IMR-90 (cell line): ENCODE measurements around the gene NPHP4. TPM values are rescaled to one million over a fixed set of nuclear protein-coding genes. Genes with fewer than 3 reads are reported as not detected.

Source experiments
- ATAC-seq: fragments of 200-7000 bp; cut with Tn5 transposase; 2 replicates; pipeline ENCODE4 v1.9.1; 2020; ENCODE audit warnings: low read depth, mild to moderate bottlenecking, moderate library complexity
- BruUV-seq: library from RNA; stranded (reverse); fragments of 400-500 nt; replicated peaks from 2 replicates; lab custom pipeline; 2021; lab: Mats Ljungman, UMichigan
- CTCF ChIA-PET: fragments of 300-600 bp; formaldehyde crosslinking; extraction: SDS; loops from one replicate; lab custom pipeline; 2021; ENCODE audit warnings: antibody characterized with exemption; lab: Yijun Ruan, JAX
- POLR2A ChIA-PET: fragments of 300-600 bp; sonication (Branson Sonifier 250); formaldehyde crosslinking; loops from one replicate; lab custom pipeline; 2022; ENCODE audit warnings: antibody characterized with exemption; ENCODE audit not compliant: unreplicated experiment; lab: Charles Lee
- DNase-seq: peaks from one replicate; pipeline ENCODE4 v3.0.0; 2013
- H2AFZ ChIP-seq: replicated peaks from 2 replicates; pipeline ENCODE3; 2013; ENCODE audit warnings: low read length, mild to moderate bottlenecking; ENCODE audit not compliant: poor library complexity
- H2AK5ac ChIP-seq: 2 replicates; pipeline ENCODE4 v1.6.1; 2013; ENCODE audit warnings: low read depth, low read length, inconsistent platforms
- H2AK9ac ChIP-seq: replicated peaks from 2 replicates; pipeline ENCODE3; 2013; ENCODE audit warnings: mild to moderate bottlenecking, low read depth, low read length, moderate library complexity; ENCODE audit not compliant: poor library complexity
- H2BK120ac ChIP-seq: 2 replicates; pipeline ENCODE4 v1.6.1; 2013; ENCODE audit warnings: low read depth, low read length, inconsistent platforms
- H2BK15ac ChIP-seq: 3 replicates; pipeline ENCODE4 v1.6.1; 2013; ENCODE audit warnings: low read depth, low read length, inconsistent platforms
- H2BK20ac ChIP-seq: 2 replicates; pipeline ENCODE4 v1.6.1; 2013; ENCODE audit warnings: low read depth, mild to moderate bottlenecking, inconsistent platforms, low read length, moderate library complexity
- H2BK5ac ChIP-seq: 2 replicates; pipeline ENCODE4 v1.6.1; 2013; ENCODE audit warnings: mild to moderate bottlenecking, low read depth, low read length, inconsistent platforms; ENCODE audit not compliant: poor library complexity, severe bottlenecking
- H3K14ac ChIP-seq: replicated peaks from 2 replicates; pipeline ENCODE4 v1.6.1; 2013; ENCODE audit warnings: low read depth, low read length, inconsistent platforms
- H3K18ac ChIP-seq: 2 replicates; pipeline ENCODE4 v1.6.1; 2013; ENCODE audit warnings: low read depth, low read length, control low read depth
- H3K23ac ChIP-seq: 2 replicates; pipeline ENCODE4 v1.6.1; 2013; ENCODE audit warnings: low read depth, low read length, inconsistent platforms
- H3K27ac ChIP-seq: 2 replicates; pipeline ENCODE4 v1.5.1; 2013; ENCODE audit warnings: mild to moderate bottlenecking, control low read depth, low read length; ENCODE audit not compliant: insufficient read depth
- H3K27me3 ChIP-seq: 2 replicates; pipeline ENCODE4 v1.6.1; 2013; ENCODE audit warnings: low read length; ENCODE audit not compliant: control insufficient read depth, insufficient read depth
- H3K36me3 ChIP-seq: 2 replicates; pipeline ENCODE4 v1.6.1; 2013; ENCODE audit warnings: low read length, mixed read lengths; ENCODE audit not compliant: control insufficient read depth, insufficient read depth
- H3K4ac ChIP-seq: 2 replicates; pipeline ENCODE4 v1.6.1; 2013; ENCODE audit warnings: low read depth, low read length, inconsistent platforms
- H3K4me1 ChIP-seq: 2 replicates; pipeline ENCODE4 v1.6.1; 2013; ENCODE audit warnings: low read length, mixed read lengths; ENCODE audit not compliant: control insufficient read depth, insufficient read depth
- H3K4me2 ChIP-seq: 2 replicates; pipeline ENCODE4 v1.6.1; 2013; ENCODE audit warnings: low read depth, mild to moderate bottlenecking, control low read depth, low read length, moderate library complexity
- H3K4me3 ChIP-seq: 2 replicates; pipeline ENCODE4 v1.5.1; 2013; ENCODE audit warnings: low read depth, mild to moderate bottlenecking, control low read depth, low read length, moderate library complexity; ENCODE audit not compliant: insufficient read depth
- H3K56ac ChIP-seq: 2 replicates; pipeline ENCODE4 v1.6.1; 2013; ENCODE audit warnings: low read length, inconsistent platforms; ENCODE audit not compliant: insufficient read depth; ENCODE audit errors: extremely low read depth
- H3K79me1 ChIP-seq, 2 experiments: 2 replicates each; pipeline ENCODE4 v1.6.1; 2013; ENCODE audit warnings: low read length in 2 of 2, inconsistent platforms in 1 of 2, low read depth in 1 of 2
- H3K9ac ChIP-seq: 2 replicates; pipeline ENCODE4 v1.6.1; 2013; ENCODE audit warnings: low read depth, low read length, control low read depth
- H3K9me1 ChIP-seq: 2 replicates; pipeline ENCODE4 v1.6.1; 2013; ENCODE audit warnings: low read length, inconsistent platforms; ENCODE audit not compliant: insufficient read depth
- H3K9me3 ChIP-seq: 2 replicates; pipeline ENCODE4 v1.6.1; 2013; ENCODE audit warnings: low read length; ENCODE audit not compliant: control insufficient read depth, insufficient read depth
- H4K20me1 ChIP-seq: 2 replicates; pipeline ENCODE4 v1.6.1; 2013; ENCODE audit warnings: low read length, inconsistent platforms; ENCODE audit not compliant: insufficient read depth
- H4K5ac ChIP-seq: 2 replicates; pipeline ENCODE4 v1.6.1; 2013; ENCODE audit warnings: mild to moderate bottlenecking, low read depth, low read length, control low read depth
- H4K8ac ChIP-seq, 2 experiments: 2 replicates each; pipeline ENCODE4 v1.6.1; 2013; ENCODE audit warnings: low read depth in 2 of 2, low read length in 2 of 2, control low read depth in 1 of 2, inconsistent platforms in 1 of 2
- H4K91ac ChIP-seq: 2 replicates; pipeline ENCODE4 v1.6.1; 2013; ENCODE audit warnings: low read depth, low read length, inconsistent platforms; ENCODE audit not compliant: insufficient read depth
- BHLHE40 ChIP-seq: fragments of 150-350 bp; IDR thresholded peaks from 2 replicates; pipeline ENCODE4 v1.6.1; 2016; ENCODE audit warnings: mild to moderate bottlenecking, low read depth, low read length
- CEBPB ChIP-seq: IDR thresholded peaks from 2 replicates; pipeline ENCODE4 v1.6.1; 2012; ENCODE audit warnings: low read depth, low read length, improper control_type of control experiment
- CHD1 ChIP-seq: IDR thresholded peaks from 2 replicates; pipeline ENCODE4 v1.6.1; 2012; ENCODE audit warnings: low read depth, low read length, improper control_type of control experiment
- CTCF ChIP-seq: conservative IDR thresholded peaks from 2 replicates; pipeline ENCODE4 v1.5.1; 2012; ENCODE audit warnings: mild to moderate bottlenecking, low read depth, low read length, improper control_type of control experiment
- FOS ChIP-seq: fragments of 150-350 bp; IDR thresholded peaks from 2 replicates; pipeline ENCODE4 v1.6.1; 2016; ENCODE audit warnings: low read depth, low read length
- MAFK ChIP-seq: IDR thresholded peaks from 2 replicates; pipeline ENCODE4 v1.6.1; 2012; ENCODE audit warnings: low read depth, low read length, improper control_type of control experiment
- MAZ ChIP-seq: IDR thresholded peaks from 2 replicates; pipeline ENCODE4 v1.6.1; 2012; ENCODE audit warnings: low read depth, mild to moderate bottlenecking, low read length, improper control_type of control experiment, moderate library complexity, borderline replicate concordance
- MXI1 ChIP-seq: IDR thresholded peaks from 2 replicates; pipeline ENCODE4 v1.6.1; 2012; ENCODE audit warnings: low read depth, mild to moderate bottlenecking, low read length, moderate library complexity, borderline replicate concordance
- NFE2L2 ChIP-seq: fragments of 150-350 bp; IDR thresholded peaks from 2 replicates; pipeline ENCODE4 v1.6.1; 2016; ENCODE audit warnings: low read depth, mild to moderate bottlenecking, low read length
- RAD21 ChIP-seq: IDR thresholded peaks from 2 replicates; pipeline ENCODE4 v1.6.1; 2012; ENCODE audit warnings: low read length, improper control_type of control experiment
- RCOR1 ChIP-seq: IDR thresholded peaks from 2 replicates; pipeline ENCODE4 v1.6.1; 2012; ENCODE audit warnings: mild to moderate bottlenecking, low read length, improper control_type of control experiment; ENCODE audit not compliant: insufficient replicate concordance
- RFX5 ChIP-seq: IDR thresholded peaks from 2 replicates; pipeline ENCODE4 v1.8.0; 2012; ENCODE audit warnings: low read depth, mild to moderate bottlenecking, low read length, moderate library complexity
- SMC3 ChIP-seq: fragments of 150-350 bp; IDR thresholded peaks from 2 replicates; pipeline ENCODE4 v1.6.1; 2016; ENCODE audit warnings: low read depth, mild to moderate bottlenecking, antibody characterized with exemption, low read length, moderate library complexity
- WGBS, 2 experiments: methylation state at CpG; one replicate each; pipeline versions ENCODE4 v1.1.5 to v1.1.7; 2013; ENCODE audit warnings: missing lambda C conversion rate in 2 of 2; ENCODE audit not compliant: insufficient read length in 1 of 2; ENCODE audit errors: extremely low coverage in 2 of 2; 5-methylcytosine and 5-hydroxymethylcytosine counted together
- dilution Hi-C: fragments of 300-500 bp; cut with HindIII; formaldehyde crosslinking; loops from one replicate; pipeline ENCODE4 v1.14.3; 2018; ENCODE audit warnings: low sequenced_read_pairs; ENCODE audit not compliant: unreplicated experiment
- in situ Hi-C: fragments of 300-500 bp; cut with MboI; formaldehyde crosslinking; loops from 3 replicates; pipeline ENCODE4 v1.14.3; 2019; ENCODE audit warnings: low sequenced_read_pairs, inconsistent platforms, mixed read lengths
- intact Hi-C: fragments of 100-400 bp; cut with micrococcal nuclease; formaldehyde crosslinking; loops from 2 replicates; pipeline ENCODE4 v1.10.0; 2022
- polyA plus RNA-seq, 3 experiments: library from polyadenylated mRNA; depleted of rRNA; stranded (reverse); fragments of >200 nt; gene quantifications; 2 replicates each; pipeline ENCODE4 v1.2.3, GENCODE V29; 2012; ENCODE audit warnings: low replicate concordance in 1 of 3
- total RNA-seq: library from RNA; depleted of rRNA; stranded (reverse); fragments of >200 nt; gene quantifications from 2 replicates; pipeline ENCODE4 v1.2.3, GENCODE V29; 2012
- TF ChIP-seq, protein P1 (sequence below): fragments of 150-350 bp; IDR thresholded peaks from 2 replicates; pipeline ENCODE4 v1.6.1; 2017; ENCODE audit warnings: mild to moderate bottlenecking, antibody characterized with exemption, low read length, low read depth

The NPHP4 gene
- total and polyA plus RNA-seq, 2 of the 4 experiments (the other 2 are of a cell fraction), result 2.0 to 5.5 TPM

GRCh38 chr1:5854754-5855153, 137.5 kb downstream of the NPHP4 start:
- DNase-seq (no peak), ATAC-seq (no peak)
- no peak overlapping the region for H2AK9ac ChIP-seq
- H2AK5ac ChIP-seq, result no peak overlapping the region
- ChIA-PET CTCF (no interaction called here), POLR2A (no interaction called here)
- BruUV-seq, result no TSS peak
- H2BK20ac ChIP-seq, result no peak overlapping the region
- no peaks in the 10 kb centered on the region for H4K20me1 ChIP-seq
- intact Hi-C loops (no loop called here), dilution Hi-C loops (no loop called here), in situ Hi-C loops (no loop called here)
- no peak overlapping the region for H4K5ac ChIP-seq
- no peak for TF ChIP-seq NFE2L2
- TF ChIP-seq RFX5, result no peak
- TF ChIP-seq FOS, result no peak
- no peak for TF ChIP-seq CTCF
- no peak for TF ChIP-seq CEBPB
- TF ChIP-seq MAFK, result no peak
- no peak for TF ChIP-seq CHD1
- TF ChIP-seq RAD21, result no peak
- TF ChIP-seq SMC3, result no peak
- no peak for TF ChIP-seq BHLHE40
- TF ChIP-seq RCOR1, result no peak
- TF ChIP-seq MXI1, result no peak
- no peak for TF ChIP-seq MAZ
- TF ChIP-seq, protein P1, sequence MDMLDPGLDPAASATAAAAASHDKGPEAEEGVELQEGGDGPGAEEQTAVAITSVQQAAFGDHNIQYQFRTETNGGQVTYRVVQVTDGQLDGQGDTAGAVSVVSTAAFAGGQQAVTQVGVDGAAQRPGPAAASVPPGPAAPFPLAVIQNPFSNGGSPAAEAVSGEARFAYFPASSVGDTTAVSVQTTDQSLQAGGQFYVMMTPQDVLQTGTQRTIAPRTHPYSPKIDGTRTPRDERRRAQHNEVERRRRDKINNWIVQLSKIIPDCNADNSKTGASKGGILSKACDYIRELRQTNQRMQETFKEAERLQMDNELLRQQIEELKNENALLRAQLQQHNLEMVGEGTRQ, result no peak
- no peak overlapping the region for H2BK120ac ChIP-seq
- H3K14ac ChIP-seq, result no peak overlapping the region
- no peak overlapping the region for H3K27ac ChIP-seq
- H3K4me2 ChIP-seq, result no peak overlapping the region
- no peak overlapping the region for H3K23ac ChIP-seq
- H3K36me3 ChIP-seq, result no peaks in the 10 kb centered on the region
- no peaks in the 10 kb centered on the region for H3K9me1 ChIP-seq
- H3K9ac ChIP-seq, result no peak overlapping the region
- H3K27me3 ChIP-seq, result no peaks in the 10 kb centered on the region
- no peak overlapping the region for H3K4me3 ChIP-seq
- H2BK5ac ChIP-seq, result no peak overlapping the region
- H3K4ac ChIP-seq, result no peak overlapping the region
- no peak overlapping the region for H2BK15ac ChIP-seq
- 83% methylated on average over 2 of the region's 3 CpGs; no CpG with 5 or more reads in 1 of the 2 experiments for WGBS, 2 experiments
- no peak overlapping the region for H3K56ac ChIP-seq
- H3K18ac ChIP-seq, result no peak overlapping the region
- H3K79me1 ChIP-seq, result no peaks in the 10 kb centered on the region
- peaks cover 2% of the 10 kb centered on the region; the same call in 1 of the 2 replicates for H3K9me3 ChIP-seq
- H3K4me1 ChIP-seq, result no peaks in the 10 kb centered on the region
- H4K8ac ChIP-seq, result no peak overlapping the region
- H2AFZ ChIP-seq, result no peak overlapping the region
- no peak overlapping the region for H4K91ac ChIP-seq
